Measurements from ENCODE around the gene ZXDC.

ZXDC gene

DNA sequence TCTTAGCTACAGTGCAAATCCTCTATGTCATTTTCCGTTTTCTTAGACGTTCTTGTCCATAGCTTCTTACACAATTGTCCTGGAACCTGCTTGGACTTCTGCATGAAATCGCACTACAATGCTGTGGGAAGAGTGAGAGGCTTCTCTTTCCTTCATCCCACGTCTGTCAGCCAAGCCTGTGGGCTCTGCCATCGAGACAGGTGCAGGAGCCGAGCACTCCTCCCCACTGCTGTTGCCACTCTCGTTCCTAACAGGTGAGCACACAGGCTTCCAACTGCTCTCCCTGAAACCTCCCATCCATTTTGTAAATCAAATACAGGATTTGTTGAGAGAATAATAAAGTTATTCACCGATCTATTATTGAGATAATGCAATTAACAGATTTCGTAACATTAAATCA is 23.5 kb downstream of the ZXDC start:
- DNase-seq (ENCODE audit: low read depth), result no peak

DNA sequence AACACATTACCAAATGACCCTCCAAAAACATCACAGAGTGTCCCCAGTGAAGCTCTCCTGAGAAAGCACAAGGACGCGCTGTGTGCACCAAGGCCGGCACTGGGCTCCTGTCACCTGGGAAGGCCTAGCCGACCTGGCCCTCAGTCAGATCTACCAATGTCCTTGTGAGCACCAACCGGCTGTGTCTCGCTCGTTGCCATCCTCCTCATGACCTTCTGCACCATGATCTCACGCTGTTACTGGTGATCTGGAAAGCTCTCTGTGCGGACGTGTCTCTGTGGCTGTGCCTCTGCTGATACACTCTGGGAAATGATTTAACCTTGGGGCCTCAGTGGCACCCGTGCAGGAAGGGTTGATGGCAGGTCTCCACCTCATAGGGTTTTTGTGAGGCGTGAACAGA is 24.2 kb downstream of the ZXDC start:
- no peak for DNase-seq (ENCODE audit: low read depth)

DNA sequence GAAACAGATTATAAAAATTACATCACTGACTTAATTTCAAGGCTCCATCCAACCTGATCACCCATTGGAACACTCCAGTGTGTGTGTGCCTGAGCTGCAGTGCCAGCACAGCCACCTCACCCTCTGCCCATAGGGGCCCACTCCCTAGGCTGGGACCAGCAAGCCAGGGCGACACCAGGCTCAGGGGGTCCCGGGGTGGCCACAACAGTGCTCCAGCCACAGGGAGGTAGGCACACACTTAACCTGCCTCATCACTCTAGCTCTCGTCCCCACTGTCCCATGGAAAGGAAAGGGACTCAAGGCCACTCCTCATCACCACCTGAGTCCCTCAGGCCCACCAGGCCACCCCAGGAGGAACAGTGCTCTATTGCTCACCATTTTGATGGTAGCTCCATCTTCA is 24.9 kb downstream of the ZXDC start:
- no peak for DNase-seq (ENCODE audit: low read depth)

DNA sequence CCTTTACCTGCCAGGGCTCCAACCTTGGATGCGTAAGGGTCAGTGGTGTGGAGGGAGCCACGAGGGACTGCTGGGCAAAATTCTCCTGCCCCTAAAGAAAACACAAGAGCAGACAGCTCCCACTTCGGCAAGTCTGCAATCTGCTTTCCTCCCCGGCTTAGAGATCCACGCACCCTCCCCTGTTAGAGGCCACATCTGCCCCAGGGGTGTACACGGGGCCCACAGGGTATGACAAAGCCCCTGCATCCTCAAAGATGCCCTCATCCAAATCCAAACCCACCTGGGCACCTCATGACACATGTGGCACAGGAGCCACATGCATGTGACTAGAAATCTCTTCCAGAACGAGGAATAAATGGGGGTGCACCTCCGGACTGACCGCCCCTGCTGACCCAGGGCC is 25.5 kb downstream of the ZXDC start:
- no peak for DNase-seq (ENCODE audit: low read depth)

DNA sequence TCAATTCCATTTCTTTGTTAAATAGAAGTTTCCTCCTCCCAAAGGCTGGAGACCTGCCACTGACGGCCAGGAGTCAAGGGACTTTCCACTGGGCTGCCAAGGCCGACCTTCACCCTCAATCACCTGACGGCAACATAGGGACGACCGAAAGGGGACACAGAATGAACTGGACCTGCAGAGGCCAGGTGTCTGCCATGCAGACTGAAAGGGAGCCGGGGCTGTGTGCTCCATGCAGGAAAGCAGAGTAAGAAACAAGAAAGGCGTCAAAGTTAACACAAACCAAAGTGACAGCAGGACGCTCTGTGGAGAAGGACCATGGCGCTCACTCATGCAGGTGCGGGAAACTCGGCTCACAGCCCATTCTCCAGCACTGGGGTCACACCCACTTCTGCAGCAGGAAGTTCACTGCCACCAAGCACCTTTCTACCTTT is 26.1 kb downstream of the ZXDC start:
- DNase-seq (ENCODE audit: low read depth), result no peak

DNA sequence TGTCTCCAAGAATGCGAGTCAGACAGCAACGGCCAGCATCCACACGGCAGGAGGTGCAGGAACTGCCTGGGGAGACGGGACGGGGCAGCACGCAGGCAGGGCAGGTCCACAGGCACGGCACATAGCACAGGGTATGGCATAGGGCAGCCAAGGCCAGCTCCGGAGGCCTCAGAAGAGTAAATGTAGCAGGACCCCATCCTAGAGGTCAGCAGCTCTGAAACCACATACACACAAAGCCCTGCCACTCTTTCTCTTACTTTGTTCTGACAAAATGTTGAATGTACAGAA is 26.9 kb downstream of the ZXDC start:
- no peak for DNase-seq (ENCODE audit: low read depth)

DNA sequence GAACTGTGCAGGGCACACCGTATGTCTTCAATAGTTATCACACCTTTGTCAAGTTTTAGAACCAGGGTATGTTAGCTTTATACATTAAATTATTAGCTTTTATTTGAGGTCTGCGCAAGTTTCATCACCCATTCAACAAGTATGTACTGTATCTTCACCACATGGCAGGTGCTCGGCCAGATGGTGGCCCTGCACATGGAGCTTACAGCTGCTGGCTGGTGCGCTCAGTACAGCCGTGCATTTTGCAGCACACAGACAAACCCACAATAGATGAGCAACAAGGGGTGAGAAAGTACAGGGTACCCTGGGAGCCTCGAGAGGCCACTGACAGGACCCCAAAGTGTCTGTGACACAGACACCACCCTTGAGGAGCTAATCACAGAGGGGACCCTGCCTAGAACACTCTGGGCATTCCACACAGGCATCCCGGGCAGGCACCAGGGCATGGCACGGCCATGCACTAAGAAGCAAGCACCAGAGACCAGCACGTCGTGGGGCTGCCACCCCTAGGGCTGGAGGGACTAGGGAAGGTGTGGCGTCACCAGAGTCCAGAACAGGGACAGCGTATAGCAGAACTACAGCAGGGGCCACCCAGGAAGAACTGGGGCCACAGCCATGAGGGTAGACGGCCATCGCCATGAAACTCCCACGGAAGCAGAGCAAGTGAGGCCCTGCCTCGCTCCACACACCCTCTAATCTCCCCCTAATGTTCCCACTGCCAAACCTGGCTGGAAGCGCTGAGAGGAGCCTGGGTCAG is 27.4 kb downstream of the ZXDC start:
- no peak for DNase-seq (ENCODE audit: low read depth)

DNA sequence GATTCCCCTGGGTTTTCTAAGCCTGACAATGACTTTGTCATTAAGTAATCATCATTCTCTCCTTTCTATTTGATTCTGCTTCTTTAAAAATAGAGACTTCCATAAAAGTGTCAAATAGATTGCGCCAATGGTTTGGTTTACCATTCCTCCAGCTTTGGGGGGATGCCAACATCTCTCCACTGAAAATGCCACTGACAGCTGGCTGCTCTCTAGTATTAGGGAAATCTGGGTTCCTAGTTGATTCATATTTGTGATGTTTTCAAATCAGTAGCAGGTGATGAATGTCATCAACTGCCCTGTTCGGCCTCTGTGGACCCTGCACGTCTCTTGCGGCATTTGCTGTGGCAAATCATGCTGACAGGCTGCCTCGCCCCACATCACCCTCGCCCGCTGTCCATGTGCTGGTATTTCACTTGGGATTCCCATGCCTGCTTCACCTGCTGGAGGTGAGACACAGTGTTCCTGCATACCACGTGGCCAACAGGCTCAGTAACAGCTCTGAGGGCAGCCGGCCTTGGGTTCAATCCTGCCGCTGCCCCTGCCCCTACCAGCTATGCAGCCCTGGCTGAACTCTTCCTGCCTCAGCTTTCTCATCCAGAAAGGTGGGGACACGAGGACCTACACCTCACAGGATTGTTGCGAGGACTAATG is 28.1 kb downstream of the ZXDC start:
- DNase-seq (ENCODE audit: low read depth), result no peak

DNA sequence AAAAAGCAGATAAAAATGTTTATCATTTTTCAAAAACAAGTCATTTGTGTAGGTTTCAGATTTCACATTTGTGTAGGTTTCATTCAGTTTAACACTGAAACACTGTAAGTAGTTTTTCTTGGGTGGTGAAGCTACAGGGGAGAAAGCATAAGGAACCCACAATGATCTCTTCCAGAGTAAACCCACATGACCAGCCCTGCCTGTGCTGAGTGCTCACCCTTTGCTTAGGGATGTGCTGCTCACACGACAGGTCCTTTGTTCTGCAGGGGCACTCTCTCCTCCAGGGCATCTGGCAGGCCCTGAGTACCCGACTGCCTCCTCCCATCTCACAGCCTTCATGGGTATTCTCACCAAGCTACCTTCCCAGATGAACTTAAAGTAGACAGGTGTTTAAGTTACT is 28.9 kb downstream of the ZXDC start:
- no peak for DNase-seq (ENCODE audit: low read depth)

DNA sequence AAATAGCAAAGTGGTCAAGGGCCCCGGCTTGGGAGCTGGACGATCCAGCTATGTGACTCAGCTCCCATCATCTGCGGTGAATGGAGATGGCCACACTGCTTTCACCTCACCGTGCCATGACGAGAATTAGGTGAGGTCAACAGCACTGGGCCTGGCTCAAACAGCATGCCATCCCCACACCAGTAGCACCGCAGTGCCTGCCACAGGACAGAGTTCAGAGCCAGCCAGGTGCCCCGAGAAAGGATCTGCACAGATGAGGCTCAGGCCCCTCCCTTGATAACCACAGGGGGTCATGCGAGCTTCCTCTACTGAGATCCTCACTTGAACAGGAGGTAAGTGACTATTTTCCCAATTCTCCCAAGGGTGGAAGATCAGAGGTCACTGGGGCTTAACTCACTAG is 29.4 kb downstream of the ZXDC start:
- DNase-seq (ENCODE audit: low read depth), result no peak

DNA sequence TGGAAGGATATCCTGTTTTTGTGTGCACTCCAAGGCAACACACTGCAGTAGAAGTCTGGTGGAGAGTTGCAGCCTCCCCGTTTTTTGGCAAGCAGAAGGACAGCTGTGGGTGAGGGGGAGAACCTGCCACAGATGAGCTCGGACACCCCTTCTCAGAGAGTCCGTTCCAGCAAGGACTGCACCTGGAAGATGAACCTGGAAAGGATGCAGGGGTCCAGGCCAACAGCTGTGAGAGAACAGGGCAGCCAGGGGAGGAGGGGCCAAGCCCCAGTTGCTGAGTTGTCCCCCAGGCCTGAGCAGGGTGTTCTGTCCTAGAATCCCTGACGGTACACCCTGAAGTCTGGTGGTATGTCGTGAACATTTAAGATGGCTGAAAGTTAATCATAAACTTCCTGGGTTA is 30.2 kb downstream of the ZXDC start:
- no peak for DNase-seq (ENCODE audit: low read depth)

DNA sequence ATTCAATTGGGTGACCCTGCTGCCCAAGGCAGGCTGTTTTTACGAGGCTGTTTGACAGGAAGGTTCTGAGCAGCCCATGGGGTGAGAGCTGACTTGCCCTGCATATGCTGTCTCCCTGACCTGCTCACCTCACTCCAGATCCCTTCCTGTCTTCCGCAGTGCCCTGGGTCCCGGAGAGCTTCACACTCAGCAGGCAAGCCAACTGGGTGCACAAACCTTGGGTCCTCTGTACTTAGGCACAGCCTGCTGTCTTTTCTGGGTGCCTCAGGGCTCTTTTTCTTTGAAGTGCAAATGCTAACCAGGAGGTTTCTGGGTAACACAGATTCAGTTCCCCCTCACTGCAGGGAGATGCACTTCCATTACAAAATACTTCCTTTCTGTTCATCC is 32.8 kb downstream of the ZXDC start:
- no peak for DNase-seq (ENCODE audit: low read depth)

DNA sequence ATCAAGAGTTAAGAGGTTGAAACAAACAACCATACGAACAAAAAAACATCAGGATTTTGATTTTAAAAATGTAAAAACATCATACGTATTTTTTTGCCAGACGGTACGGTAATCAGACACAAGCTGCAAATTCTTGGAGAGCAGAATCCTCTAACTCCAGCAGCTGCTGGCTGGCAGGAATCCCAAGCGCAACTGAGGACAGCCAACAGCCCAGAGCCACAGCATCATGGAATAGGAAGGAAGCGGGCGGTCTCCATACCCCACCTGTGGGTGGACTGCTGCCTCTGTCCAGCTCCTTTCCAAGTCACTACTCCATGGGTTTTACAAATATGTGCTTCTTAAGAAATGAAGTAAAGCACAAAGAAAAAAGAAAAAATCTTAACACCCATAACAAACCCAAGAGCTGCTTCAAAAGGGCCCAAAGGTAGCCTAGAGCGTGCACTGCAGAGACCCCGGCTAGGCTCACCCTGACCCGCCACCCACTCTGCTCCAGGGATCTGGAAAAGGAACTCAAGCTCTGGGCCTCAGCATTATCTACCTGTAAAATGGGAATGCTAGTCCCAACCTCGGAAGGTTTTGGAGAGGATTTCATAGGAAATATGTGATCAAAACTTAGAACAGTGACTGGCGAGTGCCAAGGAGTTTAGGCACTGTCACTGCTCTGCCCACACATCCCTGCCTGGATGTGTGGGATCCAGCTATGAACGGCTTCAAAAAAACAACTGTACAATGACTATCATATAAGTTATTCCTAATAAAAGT is 33.4 kb downstream of the ZXDC start:
- DNase-seq (ENCODE audit: low read depth), result no peak

DNA sequence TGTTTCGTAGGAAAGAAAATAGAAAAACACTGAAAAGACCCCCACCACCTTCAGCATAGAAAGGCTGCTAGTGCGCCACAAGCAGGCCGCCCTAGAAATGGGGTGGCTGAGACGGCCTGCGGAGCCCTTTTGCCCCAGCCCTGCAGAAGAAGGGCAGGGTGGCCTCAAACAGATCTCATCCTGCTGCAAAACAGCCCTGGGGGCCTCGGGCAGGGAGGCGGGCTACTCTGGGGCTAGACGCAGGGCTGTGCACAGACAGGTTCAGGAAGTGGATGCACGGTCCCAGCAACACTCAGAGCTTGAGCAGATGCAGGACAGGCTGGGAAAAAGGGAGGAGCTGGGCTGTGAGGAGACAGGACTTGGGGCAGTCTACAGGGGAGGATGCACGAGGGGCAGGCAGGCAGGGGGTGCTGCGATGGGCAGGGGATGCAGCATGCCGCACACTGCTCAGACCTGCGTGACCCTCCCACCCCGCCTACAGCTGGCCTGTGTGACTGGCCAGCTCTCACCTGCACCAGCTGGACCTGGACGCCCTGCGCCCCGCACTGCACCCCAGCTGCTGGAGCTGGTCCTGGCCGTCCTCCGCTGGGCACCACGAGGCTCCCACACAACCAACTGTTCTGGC is 34.3 kb downstream of the ZXDC start:
- no peak for DNase-seq (ENCODE audit: low read depth)

DNA sequence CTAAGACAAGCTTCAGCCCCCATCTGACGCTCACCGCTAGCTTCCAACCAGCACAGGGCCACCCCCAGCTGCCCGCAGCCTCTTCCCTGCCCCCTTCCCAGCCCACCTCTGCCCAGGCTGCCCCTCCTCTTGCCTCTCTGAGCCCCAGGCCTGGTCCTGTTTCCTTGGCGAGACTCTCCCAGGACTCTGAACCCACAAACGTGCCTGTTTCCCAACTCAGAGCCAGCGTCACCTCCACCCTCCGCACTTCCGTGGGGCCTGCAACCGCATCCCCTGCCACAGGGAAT is 35.0 kb downstream of the ZXDC start:
- DNase-seq (ENCODE audit: low read depth), result no peak

DNA sequence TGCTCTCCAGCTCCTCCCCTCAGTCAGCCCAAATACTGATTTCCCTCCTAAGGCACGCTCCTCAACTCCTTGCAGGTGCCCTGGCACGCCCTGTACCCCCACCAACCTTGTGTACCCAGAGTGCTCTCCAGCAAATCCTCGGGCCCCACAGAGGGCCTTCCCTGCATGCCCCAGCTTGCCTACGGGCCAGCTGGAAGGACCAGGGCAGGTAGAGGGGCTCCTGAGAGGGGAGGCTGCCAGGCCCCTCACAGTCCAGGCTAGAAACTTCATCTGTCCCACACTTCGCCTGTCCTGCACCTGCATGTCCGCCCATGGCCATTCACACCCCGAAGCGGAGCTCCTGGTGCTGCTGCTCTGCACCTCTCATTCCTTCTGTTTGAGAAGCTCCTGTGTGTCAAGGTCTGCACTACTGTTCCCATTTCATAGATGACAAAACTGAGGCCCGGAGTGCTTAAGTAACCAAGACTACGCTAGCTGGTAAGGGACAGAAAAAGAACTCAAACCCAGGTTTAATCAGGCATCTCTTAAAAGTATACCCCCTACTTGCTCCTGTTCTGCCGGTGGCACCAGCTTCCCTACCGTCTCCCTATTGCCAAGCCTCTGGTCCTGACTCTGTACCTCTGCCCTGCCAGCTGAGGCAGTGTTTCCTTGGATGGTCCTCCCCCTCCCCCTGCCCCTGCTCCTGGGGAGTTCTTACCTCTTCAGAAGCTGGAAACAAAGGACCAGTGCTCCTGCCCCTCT is 35.6 kb downstream of the ZXDC start:
- DNase-seq (ENCODE audit: low read depth), result no peak

DNA sequence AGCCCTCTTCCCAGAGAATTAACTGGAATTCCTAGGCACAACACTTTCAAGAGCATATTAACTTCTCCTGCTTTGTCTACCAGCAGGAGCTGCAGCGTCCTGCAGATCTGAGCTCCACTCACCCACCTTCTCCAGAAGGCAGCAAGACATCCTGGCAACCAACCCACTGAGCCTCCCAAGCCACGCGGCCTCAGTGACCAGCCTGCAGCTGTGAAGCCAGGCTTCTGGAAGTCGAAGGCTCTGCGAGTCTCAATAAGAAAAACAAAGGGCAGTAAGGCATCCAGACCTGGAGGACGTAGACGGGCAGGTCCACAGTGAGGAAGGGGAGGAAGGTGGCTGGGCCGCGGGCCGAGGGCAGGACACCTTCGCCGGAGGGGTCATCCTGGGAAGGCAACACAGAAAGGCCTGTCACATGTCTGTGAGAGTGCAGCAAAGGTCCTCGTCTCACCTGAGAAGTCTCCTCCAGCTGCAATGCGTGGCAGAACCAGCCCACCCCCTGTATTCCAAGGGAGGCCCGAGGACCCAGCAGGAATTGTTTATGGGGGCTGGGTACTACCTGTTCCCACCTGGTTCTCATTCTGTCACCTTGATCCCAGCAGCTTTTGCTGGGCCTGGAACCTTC is 36.2 kb downstream of the ZXDC start:
- no peak for DNase-seq (ENCODE audit: low read depth)

DNA sequence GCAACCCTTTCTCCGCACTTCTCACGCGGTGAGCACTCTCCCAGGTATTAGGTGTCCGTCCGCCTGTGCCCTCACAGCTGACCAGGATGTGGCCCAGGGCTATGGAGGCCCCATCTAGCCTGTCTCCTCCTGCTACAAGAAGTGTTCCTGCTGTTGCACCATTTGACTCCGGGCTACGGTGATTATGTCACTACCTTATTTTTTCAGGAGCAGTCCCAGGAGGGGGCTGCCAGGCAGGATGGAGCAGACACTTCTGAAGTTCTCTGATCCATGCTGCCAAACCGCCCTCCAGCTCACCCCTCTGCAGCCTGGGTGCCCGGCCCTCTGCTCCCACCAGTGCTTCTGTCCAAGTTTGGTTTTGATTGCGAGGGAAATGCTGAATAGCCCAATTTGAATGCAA is 36.9 kb downstream of the ZXDC start:
- no peak for DNase-seq (ENCODE audit: low read depth)

DNA sequence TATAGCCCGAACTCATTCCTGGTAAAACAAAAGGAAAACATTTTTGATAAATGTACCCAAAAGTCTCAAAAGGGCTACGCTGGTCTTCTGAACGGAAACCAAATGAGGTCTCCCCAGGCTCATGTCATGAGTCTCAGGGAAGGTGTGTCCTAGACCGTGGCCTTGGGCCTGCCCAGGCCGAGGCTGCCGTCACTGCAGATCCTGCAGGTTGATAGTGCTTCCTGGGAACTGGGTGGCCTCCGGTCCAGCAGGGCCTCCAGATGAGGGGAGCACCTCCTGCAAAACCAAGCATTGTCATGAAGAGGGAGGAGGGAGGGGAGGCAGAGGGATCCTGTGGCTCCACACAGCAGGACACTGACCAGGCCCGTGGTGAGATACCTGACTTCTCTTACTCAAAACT is 37.5 kb downstream of the ZXDC start:
- DNase-seq (ENCODE audit: low read depth), result no peak

DNA sequence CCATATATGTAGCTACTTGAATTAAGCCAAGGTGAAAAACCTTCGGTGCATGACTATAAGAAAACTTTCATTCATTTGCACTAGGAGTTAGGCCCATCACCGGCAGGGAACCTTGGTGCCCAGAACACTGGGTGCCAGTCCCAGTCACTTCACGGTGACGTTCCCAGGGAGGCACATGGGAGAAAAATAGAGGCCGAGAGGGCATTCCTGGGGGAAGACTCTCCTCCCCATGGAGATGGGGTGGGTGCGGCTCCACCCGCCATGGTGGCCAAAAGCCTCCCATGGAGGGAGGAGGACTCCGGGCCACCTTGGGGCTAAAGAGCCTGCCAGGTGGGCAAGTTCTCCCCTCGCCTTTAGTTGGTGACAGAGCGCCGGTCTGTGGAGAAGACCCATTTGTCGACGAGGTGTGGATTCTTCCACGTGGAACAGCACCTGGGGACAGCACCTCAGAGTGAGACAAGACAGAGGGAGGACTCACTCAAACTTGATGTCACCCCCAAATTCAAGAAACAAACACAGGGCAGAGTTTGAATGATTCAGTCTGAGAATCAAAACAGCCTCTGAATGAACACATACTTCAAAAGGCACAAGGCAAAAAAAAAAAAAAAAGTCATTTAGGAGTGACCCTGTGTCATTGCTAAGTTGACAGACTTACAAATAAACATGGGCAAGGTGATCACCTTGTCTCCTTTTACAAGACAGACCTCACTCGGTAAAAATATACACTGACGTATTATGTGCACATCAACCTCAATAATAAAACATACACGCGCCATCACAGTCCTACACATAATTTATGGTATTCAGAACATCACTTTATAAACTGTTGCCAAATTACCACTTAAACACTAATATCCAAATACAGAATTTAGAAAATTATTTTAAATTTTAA is 38.6 kb downstream of the ZXDC start:
- no peak for DNase-seq (ENCODE audit: low read depth)

Measured in activated T-helper 9 cell treated with anti-CD3 and anti-CD28 coated beads, Interleukin-2, amount 50 U/mL, for 16 hours (primary cell).